Measurements from ENCODE around the gene TRAPPC14. TPM values are rescaled to one million over a fixed set of nuclear protein-coding genes. Genes with fewer than 3 reads are reported as not detected.

The TRAPPC14 gene
- total RNA-seq, 2 donors from 2014 or later, result 22.1 to 28.8 TPM

DNA sequence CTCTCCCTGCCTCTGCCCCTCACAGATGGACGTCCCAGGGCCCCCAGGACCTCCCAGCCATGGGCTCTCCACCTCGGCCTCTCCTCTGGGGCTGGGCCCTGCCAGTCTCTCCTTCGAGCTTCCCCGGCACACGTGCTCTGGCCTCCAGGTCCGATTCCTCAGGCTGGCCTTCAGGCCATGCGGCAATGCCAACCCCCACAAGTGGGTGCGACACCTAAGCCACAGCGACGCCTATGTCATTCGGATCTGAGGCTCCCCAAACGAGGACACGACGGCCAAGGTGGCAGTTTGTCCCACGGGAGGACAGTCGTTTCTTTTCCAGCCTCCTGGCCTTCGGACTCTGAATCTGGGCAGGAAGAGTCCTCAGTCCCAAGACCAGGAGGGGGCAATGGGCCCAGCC, 51.9 kb downstream of the TRAPPC14 start:
- ATAC-seq (replicated peaks in 1 of 2) (no peak), DNase-seq (no peak)
- H3K27ac Mint-ChIP-seq, result no peak overlapping the region
- H3K4me1 Mint-ChIP-seq (ENCODE audit: low read depth), result peaks cover 12% of the 10 kb centered on the region
- no peak overlapping the region for H3K4me3 Mint-ChIP-seq
- H3K36me3 Mint-ChIP-seq (ENCODE audit: insufficient read depth in 2 of 2), result peaks cover 6 to 8% of the 10 kb centered on the region in 2 donors
- H3K27me3 Mint-ChIP-seq (ENCODE audit: low read depth), result no peaks in the 10 kb centered on the region
- no peaks in the 10 kb centered on the region for H3K9me3 Mint-ChIP-seq

DNA sequence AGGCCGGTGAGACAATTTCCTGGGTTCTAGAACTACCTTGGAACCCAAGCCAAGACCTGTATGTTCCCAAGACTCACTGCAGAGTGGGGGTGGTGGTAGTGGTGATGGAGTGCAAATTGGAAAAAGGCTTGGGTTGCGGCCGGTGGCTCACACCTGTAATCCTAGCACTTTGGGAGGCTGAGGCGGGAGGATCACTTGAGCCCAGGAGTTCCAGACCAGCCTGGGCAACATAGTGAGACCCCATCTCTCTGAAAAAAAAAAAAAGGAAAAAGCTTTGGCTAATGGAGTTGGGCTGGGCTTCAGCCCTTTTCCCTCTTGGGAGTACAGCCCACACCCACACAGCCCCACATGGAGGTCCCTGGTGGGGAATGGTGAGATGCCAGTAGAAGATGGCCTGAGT, 53.0 kb downstream of the TRAPPC14 start:
- DNase-seq (no peak), ATAC-seq (replicated peaks in 1 of 2) (no peak)
- no peaks in the 10 kb centered on the region for H3K27me3 Mint-ChIP-seq (ENCODE audit: low read depth)
- no peak overlapping the region for H3K27ac Mint-ChIP-seq
- no peaks in the 10 kb centered on the region for H3K9me3 Mint-ChIP-seq
- no peak overlapping the region for H3K4me3 Mint-ChIP-seq
- H3K36me3 Mint-ChIP-seq (ENCODE audit: insufficient read depth in 2 of 2), result peaks cover 7 to 10% of the 10 kb centered on the region in 2 donors
- peaks cover 12% of the 10 kb centered on the region for H3K4me1 Mint-ChIP-seq (ENCODE audit: low read depth)

Other genes starting within 250 kb of the TRAPPC14 start
- gene TRIM4, start 239.2 kb downstream of the TRAPPC14 start, total RNA-seq, result 10 to 100 TPM; 34.9 to 38.2 TPM
- gene GJC3, start 229.1 kb downstream of the TRAPPC14 start, total RNA-seq, result 1 to 10 TPM in 1 of 2 donors, under 1 TPM in 1; 0.58 to 1.7 TPM
- gene AZGP1, start 182.7 kb downstream of the TRAPPC14 start, total RNA-seq, result not detected
- gene ZKSCAN1, start 143.1 kb downstream of the TRAPPC14 start, total RNA-seq, result 10 to 100 TPM; 70.3 to 78.2 TPM
- gene ZSCAN21, start 108.9 kb downstream of the TRAPPC14 start, total RNA-seq, result 10 to 100 TPM in 1 of 2 donors, 1 to 10 TPM in 1; 8.4 to 12.4 TPM
- 10 to 100 TPM; 23.1 to 24.2 TPM for gene ZNF3, start 77.0 kb downstream of the TRAPPC14 start, total RNA-seq
- 10 to 100 TPM; 43.7 to 45.4 TPM for gene COPS6, start 69.8 kb downstream of the TRAPPC14 start, total RNA-seq
- 100 to 1,000 TPM; 270 to 332 TPM for gene MCM7, start 57.3 kb downstream of the TRAPPC14 start, total RNA-seq
- 10 to 100 TPM in 1 of 2 donors, 1 to 10 TPM in 1; 9.3 to 10.5 TPM for gene AP4M1, start 57.1 kb downstream of the TRAPPC14 start, total RNA-seq
- gene TAF6, start 39.4 kb downstream of the TRAPPC14 start, total RNA-seq, result 10 to 100 TPM; 76.7 to 88.1 TPM
- 10 to 100 TPM; 11.1 to 18.8 TPM for gene CNPY4, start 39.1 kb downstream of the TRAPPC14 start, total RNA-seq
- 1 to 10 TPM; 3.2 to 3.4 TPM for gene MBLAC1, start 31.8 kb downstream of the TRAPPC14 start, total RNA-seq
- gene LAMTOR4, start 9.8 kb downstream of the TRAPPC14 start, total RNA-seq, result 100 to 1,000 TPM; 130 to 134 TPM
- 10 to 100 TPM in 1 of 2 donors, 1 to 10 TPM in 1; 6.9 to 11.7 TPM for gene GAL3ST4, start 9.9 kb upstream of the TRAPPC14 start, total RNA-seq
- gene GPC2, start 18.7 kb upstream of the TRAPPC14 start, total RNA-seq, result 10 to 100 TPM in 1 of 2 donors, 1 to 10 TPM in 1; 9.7 to 14.2 TPM
- 100 to 1,000 TPM; 103 to 121 TPM for gene STAG3, start 19.2 kb upstream of the TRAPPC14 start, total RNA-seq
- gene PVRIG, start 61.2 kb upstream of the TRAPPC14 start, total RNA-seq, result 10 to 100 TPM; 26.7 to 34.4 TPM
- not detected for gene SPDYE3, start 149.0 kb upstream of the TRAPPC14 start, total RNA-seq
- gene PILRB, start 199.4 kb upstream of the TRAPPC14 start, total RNA-seq, result 10 to 100 TPM; 43.6 to 78.3 TPM
- gene PILRA, start 214.8 kb upstream of the TRAPPC14 start, total RNA-seq, result 10 to 100 TPM in 1 of 2 donors, 1 to 10 TPM in 1; 3.4 to 14.1 TPM

All from activated T-cell treated with anti-CD3 and anti-CD28 coated beads, Interleukin-2, amount 50 U/mL, for 72 hours (primary cell).